ENCODE results near the gene THRSP.
"Not testable (repeated sequence)": the region's sequence is repeated elsewhere in the genome, so short reads cannot be mapped to it uniquely, and the experiment has no call there.

Gene THRSP, protein sequence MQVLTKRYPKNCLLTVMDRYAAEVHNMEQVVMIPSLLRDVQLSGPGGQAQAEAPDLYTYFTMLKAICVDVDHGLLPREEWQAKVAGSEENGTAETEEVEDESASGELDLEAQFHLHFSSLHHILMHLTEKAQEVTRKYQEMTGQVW

DNA sequence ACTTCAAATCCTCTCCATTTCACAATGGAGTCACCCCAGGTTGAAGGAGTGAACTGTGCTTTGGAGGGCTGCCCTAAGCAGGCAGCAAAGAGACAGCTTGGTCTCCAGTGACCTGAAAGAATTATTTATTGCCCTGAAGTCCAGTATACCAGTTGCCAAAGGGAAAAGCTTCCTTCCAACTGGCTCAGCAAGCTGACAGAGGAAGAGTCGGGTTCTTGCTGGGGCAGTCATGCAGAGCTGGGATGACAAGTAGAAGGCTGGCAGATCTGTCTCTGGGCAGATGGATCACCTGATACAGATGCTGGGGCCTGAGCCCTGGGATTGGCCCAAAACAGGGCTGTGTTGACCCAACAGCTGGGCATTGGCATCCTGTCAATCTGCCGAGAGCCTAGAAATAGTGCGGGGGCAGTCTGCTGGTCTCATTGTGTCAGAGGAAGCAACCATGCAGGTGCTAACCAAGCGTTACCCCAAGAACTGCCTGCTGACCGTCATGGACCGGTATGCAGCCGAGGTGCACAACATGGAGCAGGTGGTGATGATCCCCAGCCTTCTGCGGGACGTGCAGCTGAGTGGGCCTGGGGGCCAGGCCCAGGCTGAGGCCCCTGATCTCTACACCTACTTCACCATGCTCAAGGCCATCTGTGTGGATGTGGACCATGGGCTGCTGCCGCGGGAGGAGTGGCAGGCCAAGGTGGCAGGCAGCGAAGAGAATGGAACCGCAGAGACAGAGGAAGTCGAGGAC, at the start of gene THRSP:
Gene THRSP (plus strand): TSS at position 422 of the 742 bp plus-strand sequence. CDS start 21 bp downstream, at position 443.
- DNase-seq (ENCODE audit: low read depth in 2 of 2): no peak

- DNase-seq (ENCODE audit: low read depth in 2 of 2): not testable (repeated sequence)
Measured at GRCh38 chr11:78014937-78015520, 48.6 kb upstream of the THRSP start.

- no peak for DNase-seq (ENCODE audit: low read depth in 2 of 2)
Measured at GRCh38 chr11:78015878-78016277, 47.8 kb upstream of the THRSP start.

GRCh38 chr11:78019808-78020207, 43.9 kb upstream of the THRSP start:
- DNase-seq (ENCODE audit: low read depth in 2 of 2): no peak

DNA sequence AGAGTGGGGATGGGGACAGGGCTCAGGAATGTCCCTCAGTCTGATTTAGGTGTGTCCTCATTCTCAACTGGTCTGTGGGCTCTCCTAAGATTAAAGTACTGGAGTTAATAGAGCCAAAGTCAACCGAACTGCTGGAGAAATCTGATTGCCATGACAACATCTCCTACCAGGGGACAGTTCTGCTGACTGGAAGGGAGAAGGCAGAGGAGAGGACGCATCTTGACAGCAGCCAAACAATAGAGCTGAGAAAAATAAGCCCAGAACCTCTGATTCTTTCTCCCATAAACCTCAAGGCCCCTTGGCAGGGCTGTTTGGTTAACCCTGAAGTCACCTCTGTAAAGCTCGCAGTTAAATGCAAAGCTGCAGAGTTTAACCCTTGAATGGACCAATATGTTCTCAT, 43.4 kb upstream of the THRSP start:
- DNase-seq (ENCODE audit: low read depth in 2 of 2): no peak

- DNase-seq (ENCODE audit: low read depth in 2 of 2): no peak
Measured at GRCh38 chr11:78021611-78022010, 42.0 kb upstream of the THRSP start.

DNA sequence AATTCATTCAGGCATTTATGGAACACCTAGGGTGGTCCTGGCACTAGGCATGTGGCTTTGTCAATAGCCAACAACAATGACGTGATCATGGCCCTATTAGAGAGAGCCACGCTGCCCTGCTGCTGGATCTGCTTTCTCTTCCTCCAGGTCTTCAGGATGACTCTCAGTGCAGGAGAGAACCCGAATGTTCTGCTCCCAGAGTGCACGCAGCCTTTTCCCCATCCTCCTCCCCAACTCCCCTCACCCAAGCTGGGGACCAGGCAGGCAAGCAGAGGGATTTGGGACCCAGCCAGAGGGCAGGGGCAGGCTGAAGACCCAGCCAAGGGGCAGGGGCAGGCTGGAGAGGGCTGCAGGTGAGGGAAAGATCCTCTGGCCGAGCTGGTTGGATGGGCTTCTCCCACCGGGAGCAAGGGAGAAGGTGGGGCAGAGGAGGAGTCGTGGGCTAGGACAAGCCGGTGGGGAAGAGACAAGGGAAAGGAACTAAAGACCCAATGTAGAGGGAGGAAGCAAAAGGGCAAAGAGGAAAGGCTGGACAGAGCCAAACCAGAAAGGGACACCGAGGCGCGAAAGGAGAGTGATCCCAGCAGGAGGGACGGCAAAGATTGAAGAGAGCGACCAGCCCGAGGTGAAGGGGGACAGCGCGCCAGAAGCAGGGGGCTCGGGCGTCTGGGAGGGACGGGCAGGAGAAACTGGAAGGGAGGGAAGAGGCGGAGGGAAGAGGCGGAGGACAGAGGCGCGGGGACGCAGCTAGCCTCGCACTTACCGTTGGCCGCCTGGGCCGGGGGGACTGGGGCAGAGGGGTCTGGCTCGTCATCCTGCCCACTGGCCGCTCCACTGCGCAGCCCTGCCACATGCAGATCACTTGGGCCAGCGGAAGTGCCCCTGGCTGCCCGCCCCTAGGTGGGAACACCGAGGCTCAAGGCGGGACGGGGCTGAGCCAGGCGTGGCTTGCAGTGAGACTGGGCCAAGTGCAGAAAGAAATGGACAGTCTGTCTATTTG, 41.0 kb upstream of the THRSP start, which contains the start of gene KCTD14:
Gene KCTD14 (minus strand): TSS at position 880 of the 1,000 bp plus-strand sequence. CDS start 27 bp downstream, at position 853.
- DNase-seq (ENCODE audit: low read depth in 2 of 2): no peak

- no peak for DNase-seq (ENCODE audit: low read depth in 2 of 2)
Measured at GRCh38 chr11:78023426-78023825, 40.2 kb upstream of the THRSP start.

GRCh38 chr11:78025378-78025777, 38.3 kb upstream of the THRSP start:
- no peak for DNase-seq (ENCODE audit: low read depth in 2 of 2)

DNA sequence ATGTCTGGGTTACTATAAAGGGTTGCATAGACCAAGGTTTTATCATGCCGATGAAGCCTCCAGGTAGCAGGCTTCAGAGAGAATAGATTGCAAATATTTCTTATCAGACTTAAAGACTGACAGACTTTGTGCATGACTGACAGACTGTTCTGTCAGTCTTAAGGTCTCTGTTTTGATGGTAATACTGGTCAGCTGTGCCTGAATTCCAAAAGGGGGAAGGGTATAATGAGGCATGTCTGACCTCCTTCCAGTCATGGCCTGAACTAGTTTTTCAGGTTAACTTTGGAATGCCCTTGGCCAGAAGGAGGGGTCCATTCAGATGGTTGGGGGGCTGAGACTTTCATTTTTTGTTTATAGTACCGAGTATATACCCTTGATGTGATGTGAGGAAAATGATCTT, 35.9 kb upstream of the THRSP start:
- no peak for DNase-seq (ENCODE audit: low read depth in 2 of 2)

DNA sequence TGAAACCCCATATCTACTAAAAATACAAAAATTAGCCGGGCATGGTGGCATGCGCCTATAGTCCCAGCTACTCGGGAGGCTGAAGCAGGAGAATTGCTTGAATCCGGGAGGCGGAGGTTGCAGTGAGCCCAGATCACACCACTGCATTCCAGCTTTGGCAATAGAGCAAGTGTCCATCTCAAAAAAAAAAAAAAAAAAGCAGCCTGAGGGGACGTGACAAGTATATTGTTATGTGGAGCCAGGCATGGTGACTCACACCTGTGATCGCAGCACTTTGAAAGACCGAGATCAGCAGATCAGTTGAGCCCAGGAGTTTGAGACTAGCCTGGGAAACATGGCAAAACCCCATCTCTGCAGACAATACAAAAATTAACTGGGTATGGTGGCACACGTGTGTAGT, 35.2 kb upstream of the THRSP start:
- DNase-seq (ENCODE audit: low read depth in 2 of 2): not testable (repeated sequence)

GRCh38 chr11:78030429-78031325, 33.0 kb upstream of the THRSP start:
- DNase-seq (ENCODE audit: low read depth in 2 of 2): no peak

GRCh38 chr11:78031629-78032028, 32.0 kb upstream of the THRSP start:
- no peak for DNase-seq (ENCODE audit: low read depth in 2 of 2)

DNA sequence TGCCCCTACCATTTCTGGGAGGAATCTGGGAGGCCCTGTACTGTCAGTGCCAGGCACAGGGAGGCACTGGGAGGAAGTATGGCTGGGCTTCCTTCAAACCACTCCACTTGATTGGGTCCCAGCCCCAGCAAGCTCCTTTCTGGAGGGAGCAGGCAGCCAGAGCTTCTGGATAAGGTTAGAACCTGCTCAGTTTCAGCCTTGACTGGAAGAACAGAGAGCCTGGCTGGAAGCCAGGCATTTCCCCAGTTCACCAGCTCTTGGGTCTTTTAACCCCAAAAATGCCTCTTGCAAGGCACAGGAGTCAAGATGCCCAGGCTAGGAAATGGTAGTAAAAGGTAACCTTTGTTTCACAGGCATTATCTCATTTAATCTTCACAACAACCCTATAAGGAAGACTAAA, 31.6 kb upstream of the THRSP start:
- DNase-seq (ENCODE audit: low read depth in 2 of 2): no peak

DNA sequence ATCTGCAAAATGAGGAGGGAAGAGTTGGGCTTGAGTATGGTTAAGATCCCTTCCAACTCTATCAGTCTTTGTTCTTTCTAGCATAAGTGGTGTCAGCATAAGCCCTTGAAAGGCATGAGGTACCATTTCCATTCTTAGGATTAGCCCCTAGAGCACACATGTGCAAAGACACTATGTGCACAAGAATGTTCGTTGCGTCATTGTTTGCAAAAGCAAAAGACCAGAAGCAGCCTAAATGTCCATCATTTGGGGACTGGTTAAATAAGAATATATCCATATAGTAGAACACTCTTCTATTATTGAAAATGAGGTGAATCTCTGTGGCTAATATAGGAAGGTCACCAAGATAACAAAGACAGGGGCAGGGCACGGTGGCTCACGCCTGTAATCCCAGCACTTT, 30.6 kb upstream of the THRSP start:
- DNase-seq (ENCODE audit: low read depth in 2 of 2): no peak

DNA sequence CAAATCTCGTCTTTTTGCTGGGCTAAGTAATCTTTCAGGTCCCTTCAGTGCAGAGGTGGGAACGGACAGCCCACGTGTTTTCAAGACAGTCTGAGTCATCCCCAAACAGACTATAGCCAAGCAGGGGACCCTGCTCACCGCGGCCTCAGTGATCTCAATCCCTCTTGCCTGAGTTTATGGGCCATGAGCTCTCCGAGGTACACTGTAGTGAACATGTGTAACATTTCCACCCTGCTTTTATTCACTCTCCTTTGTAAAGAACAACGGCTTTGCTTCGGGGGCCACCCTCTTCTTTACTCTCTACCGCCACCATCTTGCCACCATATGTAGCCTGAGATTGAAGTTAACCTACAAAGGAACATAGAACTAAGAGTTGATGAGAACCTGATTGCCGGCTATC, 29.0 kb upstream of the THRSP start:
- DNase-seq (ENCODE audit: low read depth in 2 of 2): no peak

DNA sequence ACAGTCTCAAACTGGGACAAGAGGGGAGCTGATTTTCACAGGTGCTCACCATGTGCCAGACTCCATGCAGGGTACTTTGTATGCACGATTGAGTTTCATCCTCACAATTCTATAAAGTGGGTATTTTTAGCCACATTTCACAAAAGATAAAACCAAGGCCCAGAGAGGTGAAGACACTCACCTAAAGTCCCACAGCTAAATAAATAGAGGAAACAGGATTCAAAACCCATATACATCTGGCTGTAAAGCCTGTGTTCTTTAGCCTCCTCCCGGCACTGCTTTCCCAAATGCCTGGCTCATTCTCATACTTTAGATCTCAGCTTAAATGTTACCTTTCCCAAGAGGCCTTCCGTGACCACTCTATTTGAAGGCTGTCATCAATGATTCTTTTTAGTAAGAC, 27.3 kb upstream of the THRSP start:
- DNase-seq (ENCODE audit: low read depth in 2 of 2): no peak

- DNase-seq (ENCODE audit: low read depth in 2 of 2): no peak
Measured at GRCh38 chr11:78037056-78037455, 26.6 kb upstream of the THRSP start.

DNA sequence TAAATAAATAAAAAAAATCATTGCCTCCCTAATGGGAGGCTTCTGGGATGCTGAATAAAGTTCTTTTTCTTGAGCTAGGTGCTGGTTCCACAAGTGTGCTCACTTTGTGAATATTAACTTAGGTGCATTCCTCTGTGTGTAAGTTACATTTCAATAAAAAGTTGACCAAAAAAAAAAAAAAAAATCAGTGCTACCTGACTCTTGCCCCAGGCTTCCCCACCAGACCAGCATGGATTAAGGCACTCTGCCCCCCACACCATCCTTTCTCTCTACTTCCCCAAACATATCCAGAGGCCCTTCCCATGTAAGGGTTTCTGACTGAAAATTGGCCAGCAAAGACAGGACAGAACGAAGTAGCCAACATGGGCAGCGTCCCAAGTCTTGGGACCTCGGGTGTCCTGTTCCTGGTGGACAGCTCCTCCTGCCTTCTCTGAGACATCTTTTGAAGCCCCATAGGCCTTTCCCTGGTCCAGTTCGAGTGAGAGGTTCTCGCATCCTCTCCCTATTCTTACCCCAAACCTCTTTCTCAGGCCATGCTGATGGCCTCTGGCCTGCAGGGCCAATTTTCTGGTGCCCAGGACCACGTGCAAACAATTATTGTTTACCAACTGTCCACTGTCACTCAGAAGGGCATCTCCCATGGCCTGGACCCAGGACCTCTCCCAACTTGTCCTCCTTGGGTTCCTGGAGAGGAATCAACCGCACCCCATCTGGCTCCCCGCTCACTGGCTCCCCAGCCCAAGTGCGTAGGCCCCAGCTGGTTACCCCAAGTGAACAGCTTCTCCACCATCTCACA, 25.6 kb upstream of the THRSP start:
- DNase-seq (ENCODE audit: low read depth in 2 of 2): no peak

DNA sequence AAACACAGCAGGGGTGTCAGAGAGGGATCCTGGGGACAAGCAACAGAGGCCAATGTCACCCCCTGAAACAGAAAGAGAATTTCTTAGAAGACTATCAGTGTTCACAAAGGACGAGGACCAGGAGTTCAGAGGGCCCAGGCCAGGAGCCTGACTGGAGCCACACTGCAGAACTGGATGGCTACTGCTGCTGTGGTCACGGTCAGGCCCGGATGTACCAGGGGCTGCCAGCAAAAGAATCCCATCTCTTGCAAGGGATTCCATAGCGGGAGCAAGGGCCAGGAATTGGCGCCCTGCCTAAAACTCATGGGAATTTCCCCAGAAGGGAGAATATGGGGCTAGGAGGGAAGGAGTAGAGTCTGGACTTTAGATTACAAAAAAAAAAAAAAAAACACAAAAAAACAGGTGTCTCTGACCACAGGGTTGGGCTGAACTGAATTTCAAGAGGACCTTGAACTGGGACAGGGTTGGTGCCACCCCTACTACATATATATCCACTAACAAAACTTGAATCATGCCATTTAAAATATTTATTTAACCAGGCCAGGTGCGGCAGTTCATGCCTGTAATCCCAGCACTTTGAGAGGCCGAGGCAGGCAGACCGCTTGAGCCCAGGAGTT, 24.9 kb upstream of the THRSP start:
- DNase-seq (ENCODE audit: low read depth in 2 of 2): no peak
